Natural killer cell (primary cell): ENCODE data around the gene SPATA1. TPM values are rescaled to one million over a fixed set of nuclear protein-coding genes. Genes with fewer than 3 reads are reported as not detected.
A peak's percentile ranks its signal among the peaks of the same experiment; 100 is the strongest.

Experiments
- ATAC-seq, 3 donors: fragments of 150-1000 bp in 2 of 3; fragments of 200-7000 bp in 1 of 3; cut with Tn5 transposase; 1 replicate in 1 of 3; 2 replicates in 2 of 3; pipeline ENCODE4 v1.10.0; 2021; ENCODE audit warnings: mild to moderate bottlenecking in 2 of 3, moderate library complexity in 2 of 3
- DNase-seq, 2 donors: peaks; one replicate each; pipeline versions ENCODE4 v3.0.0 to v3.0.0-alpha.2; 2013 to 2021; ENCODE audit warnings: mixed read lengths in 1 of 2
- H3K27ac ChIP-seq: one replicate; pipeline ENCODE4 v1.5.1; 2013; ENCODE audit warnings: mild to moderate bottlenecking, low read length
- H3K27me3 ChIP-seq: one replicate; pipeline ENCODE4 v1.6.1; 2013; ENCODE audit warnings: low read length; ENCODE audit not compliant: control insufficient read depth, insufficient read depth
- H3K36me3 ChIP-seq: one replicate; pipeline ENCODE4 v1.6.1; 2013; ENCODE audit warnings: low read length; ENCODE audit not compliant: control insufficient read depth, insufficient read depth
- H3K4me1 ChIP-seq: one replicate; pipeline ENCODE4 v1.6.1; 2013; ENCODE audit warnings: low read length; ENCODE audit not compliant: control insufficient read depth, insufficient read depth
- H3K4me3 ChIP-seq: one replicate; pipeline ENCODE4 v1.5.1; 2013; ENCODE audit warnings: low read length
- H3K9me3 ChIP-seq: one replicate; pipeline ENCODE4 v1.6.1; 2013; ENCODE audit warnings: low read length; ENCODE audit not compliant: control insufficient read depth, insufficient read depth
- H3K27ac Mint-ChIP-seq, 2 donors: one replicate each; pipeline ENCODE4 v1.8.0; 2022; ENCODE audit warnings: mild to moderate bottlenecking in 2 of 2, mixed read lengths in 2 of 2, moderate library complexity in 1 of 2
- H3K27me3 Mint-ChIP-seq, 2 donors: one replicate each; pipeline ENCODE4 v1.8.0; 2022; ENCODE audit warnings: low read depth in 2 of 2, mixed read lengths in 2 of 2
- H3K36me3 Mint-ChIP-seq: one replicate; pipeline ENCODE4 v1.8.0; 2022; ENCODE audit warnings: mixed read lengths
- H3K4me1 Mint-ChIP-seq, 2 donors: one replicate each; pipeline ENCODE4 v1.8.0; 2022; ENCODE audit warnings: mixed read lengths in 2 of 2
- H3K4me3 Mint-ChIP-seq: one replicate; pipeline ENCODE4 v1.8.0; 2022; ENCODE audit warnings: mild to moderate bottlenecking, moderate library complexity, mixed read lengths
- H3K9me3 Mint-ChIP-seq, 2 donors: one replicate each; pipeline ENCODE4 v1.8.0; 2022; ENCODE audit warnings: mixed read lengths in 2 of 2
- CTCF ChIP-seq: fragments of 200-600 bp; IDR thresholded peaks from one replicate; pipeline ENCODE4 v1.8.0; 2022; ENCODE audit warnings: antibody characterized with exemption
- WGBS: methylation state at CpG from one replicate; pipeline ENCODE4 v1.1.7; 2013; ENCODE audit warnings: missing lambda C conversion rate; ENCODE audit not compliant: insufficient coverage; 5-methylcytosine and 5-hydroxymethylcytosine counted together
- intact Hi-C: fragments of 100-400 bp; cut with micrococcal nuclease; formaldehyde crosslinking; loops from one replicate; pipeline ENCODE4 v1.14.2; 2022
- total RNA-seq, 4 donors: library from RNA; stranded (reverse); fragments of 120-200 nt in 1 of 4; gene quantifications; one replicate each; pipeline versions ENCODE4 v1.2.3 to v1.2.4, GENCODE V29; 2013 to 2022

The SPATA1 gene
- total RNA-seq, 3 donors from 2014 or later (not counting 1 experiment from before 2014, with no cell fraction given) = 0.63 to 4.1 (median 2.1) TPM

- WGBS = 63% methylated on average over 5 of the region's 5 CpGs
- intact Hi-C loops = loop anchor here (10.0 kb wide), 1 partner anchor 358 kb away; the partner anchor contains the start of gene PRKACB
- H3K27ac Mint-ChIP-seq = no peak overlapping the region
- peaks cover 5% of the 10 kb centered on the region for H3K4me1 ChIP-seq
- TF ChIP-seq CTCF = no peak
- no peak overlapping the region for H3K4me3 ChIP-seq
- no peaks in the 10 kb centered on the region for H3K27me3 ChIP-seq
- no peak overlapping the region for H3K27ac ChIP-seq
- peaks cover 20% of the 10 kb centered on the region for H3K36me3 ChIP-seq
- ATAC-seq (no peak), DNase-seq (no peak)
- no peaks in the 10 kb centered on the region for H3K36me3 Mint-ChIP-seq
- H3K9me3 ChIP-seq = no peaks in the 10 kb centered on the region
- H3K4me1 Mint-ChIP-seq = peaks cover 42 to 60% of the 10 kb centered on the region in 2 donors
- H3K27me3 Mint-ChIP-seq = no peaks in the 10 kb centered on the region
- no peak overlapping the region for H3K4me3 Mint-ChIP-seq
- no peaks in the 10 kb centered on the region for H3K9me3 Mint-ChIP-seq
Observed at GRCh38 chr1:84502927-84503326, 3.3 kb upstream of the SPATA1 start.

- intact Hi-C loops = loop anchor here (5.0 to 10.0 kb wide), 2 partner anchors 117 to 360 kb away; partner anchors contain the start of gene PRKACB
- Mint-ChIP-seq H3K9me3 (no peaks in the 10 kb centered on the region), H3K27ac (peak overlapping the region; percentile 91 to 93), H3K36me3 (no peaks in the 10 kb centered on the region), H3K4me3 (peak overlapping the region; percentile 95), H3K4me1 (peaks cover 42 to 60% of the 10 kb centered on the region in 2 donors), H3K27me3 (no peaks in the 10 kb centered on the region)
- H3K4me3 ChIP-seq = peak overlapping the region; percentile 92
- ATAC-seq (no peak), DNase-seq (peak in 1 of 2 donors; percentile 43)
- H3K27ac ChIP-seq = peak overlapping the region; percentile 98
- H3K4me1 ChIP-seq = peaks cover 5% of the 10 kb centered on the region
- WGBS = 10% methylated on average over 17 of the region's 17 CpGs
- H3K36me3 ChIP-seq = peaks cover 6% of the 10 kb centered on the region
- H3K27me3 ChIP-seq = no peaks in the 10 kb centered on the region
- H3K9me3 ChIP-seq = no peaks in the 10 kb centered on the region
- no peak for TF ChIP-seq CTCF
Observed at GRCh38 chr1:84504580-84505492, 1.4 kb upstream of the SPATA1 start.

GRCh38 chr1:84505493-84506001, 639 bp upstream of the SPATA1 start:
- H3K4me1 Mint-ChIP-seq = peaks cover 38 to 55% of the 10 kb centered on the region in 2 donors
- ATAC-seq (peak; percentile 33 to 61 (median 57)), DNase-seq (no peak)
- peak overlapping the region; percentile 97 for H3K4me3 Mint-ChIP-seq
- peaks cover 5% of the 10 kb centered on the region for H3K36me3 ChIP-seq
- H3K9me3 ChIP-seq = no peaks in the 10 kb centered on the region
- no peaks in the 10 kb centered on the region for H3K27me3 Mint-ChIP-seq
- no peaks in the 10 kb centered on the region for H3K36me3 Mint-ChIP-seq
- TF ChIP-seq CTCF = no peak
- under 1% methylated on average over 47 of the region's 47 CpGs for WGBS
- H3K4me1 ChIP-seq = peaks cover 5% of the 10 kb centered on the region
- H3K27ac ChIP-seq = peak overlapping the region; percentile 98
- no peaks in the 10 kb centered on the region for H3K9me3 Mint-ChIP-seq
- peak overlapping the region; percentile 91 to 93 for H3K27ac Mint-ChIP-seq
- H3K4me3 ChIP-seq = peak overlapping the region; percentile 92
- intact Hi-C loops = loop anchor here (1.0 to 10.0 kb wide), 6 partner anchors 26 to 361 kb away; partner anchors contain the start of genes CTBS, PRKACB, RPF1 and SSX2IP
- no peaks in the 10 kb centered on the region for H3K27me3 ChIP-seq
